Liver (tissue), 3 donors: ENCODE data around the gene IMPG1.

Source experiments
- CTCF ChIP-seq: fragments of 150-350 bp; IDR thresholded peaks from 2 replicates; pipeline ENCODE4 v1.5.1; 2017; ENCODE audit warnings: improper control_type of control experiment, low read depth, low read length; ENCODE audit not compliant: missing input control
- EGR1 ChIP-seq, 2 donors: IDR thresholded peaks; 2 replicates each; pipeline ENCODE4 v1.6.1; 2016 to 2018; ENCODE audit warnings: antibody characterized with exemption in 2 of 2, low read depth in 2 of 2
- FOXA1 ChIP-seq: IDR thresholded peaks from 2 replicates; pipeline ENCODE4 v1.6.1; 2016; ENCODE audit warnings: antibody characterized with exemption
- GABPA ChIP-seq, 2 donors: IDR thresholded peaks in 1 of 2; conservative IDR thresholded peaks in 1 of 2; 2 replicates each; pipeline ENCODE4 v1.6.1; 2016; ENCODE audit warnings: antibody characterized with exemption in 2 of 2, mild to moderate bottlenecking in 1 of 2, moderate library complexity in 1 of 2
- JUND ChIP-seq, 2 donors: IDR thresholded peaks; 2 replicates each; pipeline ENCODE4 v1.6.1; 2016; ENCODE audit warnings: antibody characterized with exemption in 2 of 2
- RAD21 ChIP-seq, 2 donors: IDR thresholded peaks; 2 replicates each; pipeline ENCODE4 v1.6.1; 2016; ENCODE audit warnings: antibody characterized with exemption in 2 of 2, mild to moderate bottlenecking in 2 of 2
- RXRA ChIP-seq, 2 donors: IDR thresholded peaks; 2 replicates each; pipeline ENCODE4 v1.6.1; 2017 to 2018; ENCODE audit warnings: antibody characterized with exemption in 2 of 2, mild to moderate bottlenecking in 1 of 2
- SP1 ChIP-seq: IDR thresholded peaks from 2 replicates; pipeline ENCODE4 v1.6.1; 2018; ENCODE audit warnings: antibody characterized with exemption, mild to moderate bottlenecking
- TAF1 ChIP-seq: conservative IDR thresholded peaks from 2 replicates; pipeline ENCODE4 v1.6.1; 2016; ENCODE audit warnings: antibody characterized with exemption, mild to moderate bottlenecking
- ZBTB33 ChIP-seq: IDR thresholded peaks from 2 replicates; pipeline ENCODE4 v1.6.1; 2016; ENCODE audit warnings: antibody characterized with exemption
- TF ChIP-seq, protein P1 (sequence below): IDR thresholded peaks from 2 replicates; pipeline ENCODE4 v1.6.1; 2016; ENCODE audit warnings: antibody characterized with exemption
- TF ChIP-seq, protein P2 (sequence below): IDR thresholded peaks from 2 replicates; pipeline ENCODE4 v1.6.1; 2016; ENCODE audit warnings: antibody characterized with exemption, mild to moderate bottlenecking
- TF ChIP-seq, protein P3 (sequence below): IDR thresholded peaks from 2 replicates; pipeline ENCODE4 v1.6.1; 2016; ENCODE audit warnings: antibody characterized with exemption
- donor health status: healthy.
- donor health status: healthy.

- TF ChIP-seq, protein P1, sequence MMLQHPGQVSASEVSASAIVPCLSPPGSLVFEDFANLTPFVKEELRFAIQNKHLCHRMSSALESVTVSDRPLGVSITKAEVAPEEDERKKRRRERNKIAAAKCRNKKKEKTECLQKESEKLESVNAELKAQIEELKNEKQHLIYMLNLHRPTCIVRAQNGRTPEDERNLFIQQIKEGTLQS, result no peak
- TF ChIP-seq CTCF (no peak), RAD21 (IDR thresholded peaks at IDR 0.05) (no peak), JUND (IDR thresholded peaks at IDR 0.05) (no peak), GABPA (IDR thresholded peaks at IDR 0.05 in 1 of 2, conservative IDR thresholded peaks at IDR 0.05 in 1 of 2) (no peak), FOXA1 (no peak), TAF1 (no peak), EGR1 (IDR thresholded peaks at IDR 0.05; ENCODE audit: low read depth in 2 of 2) (no peak), SP1 (no peak), ZBTB33 (no peak), RXRA (IDR thresholded peaks at IDR 0.05) (no peak)
- TF ChIP-seq, protein P2, sequence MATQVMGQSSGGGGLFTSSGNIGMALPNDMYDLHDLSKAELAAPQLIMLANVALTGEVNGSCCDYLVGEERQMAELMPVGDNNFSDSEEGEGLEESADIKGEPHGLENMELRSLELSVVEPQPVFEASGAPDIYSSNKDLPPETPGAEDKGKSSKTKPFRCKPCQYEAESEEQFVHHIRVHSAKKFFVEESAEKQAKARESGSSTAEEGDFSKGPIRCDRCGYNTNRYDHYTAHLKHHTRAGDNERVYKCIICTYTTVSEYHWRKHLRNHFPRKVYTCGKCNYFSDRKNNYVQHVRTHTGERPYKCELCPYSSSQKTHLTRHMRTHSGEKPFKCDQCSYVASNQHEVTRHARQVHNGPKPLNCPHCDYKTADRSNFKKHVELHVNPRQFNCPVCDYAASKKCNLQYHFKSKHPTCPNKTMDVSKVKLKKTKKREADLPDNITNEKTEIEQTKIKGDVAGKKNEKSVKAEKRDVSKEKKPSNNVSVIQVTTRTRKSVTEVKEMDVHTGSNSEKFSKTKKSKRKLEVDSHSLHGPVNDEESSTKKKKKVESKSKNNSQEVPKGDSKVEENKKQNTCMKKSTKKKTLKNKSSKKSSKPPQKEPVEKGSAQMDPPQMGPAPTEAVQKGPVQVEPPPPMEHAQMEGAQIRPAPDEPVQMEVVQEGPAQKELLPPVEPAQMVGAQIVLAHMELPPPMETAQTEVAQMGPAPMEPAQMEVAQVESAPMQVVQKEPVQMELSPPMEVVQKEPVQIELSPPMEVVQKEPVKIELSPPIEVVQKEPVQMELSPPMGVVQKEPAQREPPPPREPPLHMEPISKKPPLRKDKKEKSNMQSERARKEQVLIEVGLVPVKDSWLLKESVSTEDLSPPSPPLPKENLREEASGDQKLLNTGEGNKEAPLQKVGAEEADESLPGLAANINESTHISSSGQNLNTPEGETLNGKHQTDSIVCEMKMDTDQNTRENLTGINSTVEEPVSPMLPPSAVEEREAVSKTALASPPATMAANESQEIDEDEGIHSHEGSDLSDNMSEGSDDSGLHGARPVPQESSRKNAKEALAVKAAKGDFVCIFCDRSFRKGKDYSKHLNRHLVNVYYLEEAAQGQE, result no peak
- TF ChIP-seq, protein P3, sequence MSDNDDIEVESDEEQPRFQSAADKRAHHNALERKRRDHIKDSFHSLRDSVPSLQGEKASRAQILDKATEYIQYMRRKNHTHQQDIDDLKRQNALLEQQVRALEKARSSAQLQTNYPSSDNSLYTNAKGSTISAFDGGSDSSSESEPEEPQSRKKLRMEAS, result no peak
Observed at GRCh38 chr6:76035713-76036112, 36.7 kb downstream of the IMPG1 start.
